ENCODE results near the gene CYRIA. TPM values are rescaled to one million over a fixed set of nuclear protein-coding genes. Genes with fewer than 3 reads are reported as not detected.

The CYRIA gene
- total RNA-seq, 1 experiment from 2014 or later = 2.3 TPM

DNA sequence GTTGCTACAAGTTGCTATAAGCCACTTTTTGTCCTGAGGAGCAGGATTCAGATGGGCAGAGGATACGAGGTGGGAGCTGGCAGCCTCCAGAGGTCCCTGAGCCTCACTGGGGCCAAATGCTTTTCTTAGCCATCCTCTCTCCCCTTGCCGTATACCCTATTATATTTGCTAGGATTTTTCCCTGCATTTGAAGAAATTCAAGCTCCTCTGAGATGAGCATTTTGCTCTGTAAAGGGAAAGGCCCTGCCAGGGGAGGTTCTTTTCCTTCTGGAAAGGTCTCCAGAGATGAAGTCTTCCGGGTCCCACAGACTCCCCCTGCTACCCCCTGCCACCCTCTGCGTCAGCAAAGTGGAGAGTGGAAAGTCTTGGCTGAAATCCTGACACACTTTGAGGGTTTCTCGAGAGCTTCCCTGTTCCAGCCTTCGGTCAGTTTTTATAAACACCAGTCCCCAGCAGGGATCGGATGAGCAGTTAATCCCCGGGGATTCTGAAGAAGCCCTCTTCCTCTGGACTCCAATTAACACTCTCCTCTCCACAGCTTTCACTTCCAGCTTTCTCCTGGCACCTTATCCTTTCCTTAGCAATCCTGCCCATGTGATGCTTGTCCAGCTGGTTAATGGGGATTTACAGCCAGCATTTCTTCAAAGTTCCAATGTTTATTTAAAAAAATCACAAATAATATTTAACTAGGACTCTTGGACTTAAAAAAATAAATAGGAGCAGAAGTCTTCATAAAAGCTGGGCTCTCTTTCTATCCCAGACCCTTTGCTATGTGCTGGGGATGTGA, 13.1 kb downstream of the CYRIA start:
- no peak overlapping the region for H3K4me2 ChIP-seq (ENCODE audit: low read depth, low read length, poor library complexity, severe bottlenecking)
- no peaks in the 10 kb centered on the region for H3K9me2 ChIP-seq (replicated peaks; ENCODE audit: insufficient read depth, low read length)
- no peak overlapping the region for H3K9ac ChIP-seq (ENCODE audit: low read length)
- H3K36me3 ChIP-seq (ENCODE audit: insufficient read depth, low read length) = no peaks in the 10 kb centered on the region
- no peaks in the 10 kb centered on the region for H3K9me3 ChIP-seq (ENCODE audit: low read length)
- no peaks in the 10 kb centered on the region for H4K20me1 ChIP-seq (ENCODE audit: insufficient read depth, low read depth, low read length)
- no peaks in the 10 kb centered on the region for H3K79me2 ChIP-seq (ENCODE audit: low read length)
- no peak overlapping the region for H2AFZ ChIP-seq (ENCODE audit: low read length)
- H3K4me3 ChIP-seq (ENCODE audit: low read length) = no peak overlapping the region
- DNase-seq = no peak
- no peak overlapping the region for H3K27ac ChIP-seq (ENCODE audit: low read length)
- peaks cover 49% of the 10 kb centered on the region for H3K4me1 ChIP-seq (ENCODE audit: low read length)
- no peaks in the 10 kb centered on the region for H3K27me3 ChIP-seq (ENCODE audit: low read length)

- peak overlapping the region; percentile 70; the same call in 1 of the 2 replicates for H2AFZ ChIP-seq (ENCODE audit: low read length)
- H3K27ac ChIP-seq (ENCODE audit: low read length) = no peak overlapping the region
- peak overlapping the region; percentile 45 for H3K9ac ChIP-seq (ENCODE audit: low read length)
- H3K4me2 ChIP-seq (ENCODE audit: low read depth, low read length, poor library complexity, severe bottlenecking) = peak overlapping the region; percentile 45
- no peaks in the 10 kb centered on the region for H4K20me1 ChIP-seq (ENCODE audit: insufficient read depth, low read depth, low read length)
- no peak for DNase-seq
- H3K27me3 ChIP-seq (ENCODE audit: low read length) = no peaks in the 10 kb centered on the region
- no peaks in the 10 kb centered on the region for H3K36me3 ChIP-seq (ENCODE audit: insufficient read depth, low read length)
- no peaks in the 10 kb centered on the region for H3K79me2 ChIP-seq (ENCODE audit: low read length)
- H3K9me2 ChIP-seq (replicated peaks; ENCODE audit: insufficient read depth, low read length) = no peaks in the 10 kb centered on the region
- no peaks in the 10 kb centered on the region for H3K9me3 ChIP-seq (ENCODE audit: low read length)
- peak overlapping the region; percentile 40; the same call in 1 of the 2 replicates for H3K4me3 ChIP-seq (ENCODE audit: low read length)
- peaks cover 30% of the 10 kb centered on the region for H3K4me1 ChIP-seq (ENCODE audit: low read length)
Measured at GRCh38 chr2:16650287-16651249, 15.1 kb downstream of the CYRIA start.

DNA sequence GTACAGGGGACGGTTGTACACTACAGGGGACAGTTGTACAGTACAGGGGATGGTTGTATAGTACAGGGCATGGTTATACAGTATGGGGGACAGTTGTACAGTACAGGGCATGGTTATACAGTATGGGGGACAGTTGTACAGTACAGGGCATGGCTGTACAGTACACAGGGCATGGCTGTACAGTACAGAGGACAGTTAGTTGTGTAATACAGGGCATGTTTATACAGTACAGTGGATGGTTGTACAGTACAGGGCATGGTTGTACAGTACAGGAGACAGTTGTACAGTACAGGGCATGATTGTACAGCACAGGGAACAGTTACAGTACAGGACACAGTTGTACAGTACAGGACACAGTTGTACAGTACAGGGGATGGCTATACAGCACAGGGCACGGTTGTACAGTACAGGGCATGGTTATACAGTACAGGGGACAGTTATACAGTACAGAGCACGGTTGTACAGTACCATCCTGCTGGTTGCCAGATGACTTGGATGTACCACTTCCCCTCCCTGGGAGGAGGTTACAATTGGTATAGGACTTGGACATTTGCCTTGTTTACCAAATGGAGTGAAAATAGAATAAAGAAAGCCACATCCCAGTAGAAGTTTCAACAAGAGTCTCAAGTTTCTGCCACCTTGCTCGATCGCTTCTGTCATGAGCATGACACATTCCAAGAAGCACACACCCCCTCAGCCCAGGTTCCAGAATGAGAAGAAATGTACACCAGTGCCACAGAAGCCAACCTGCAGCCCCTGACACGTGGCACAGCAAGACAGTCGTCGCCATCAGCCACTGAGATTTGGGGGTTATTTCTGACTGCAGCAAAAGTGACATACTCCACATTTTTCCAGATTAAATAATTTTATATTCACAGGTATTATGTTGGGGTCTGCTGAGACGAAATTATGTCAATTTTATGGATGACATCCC, 16.0 kb downstream of the CYRIA start:
- Histone ChIP-seq H2AFZ (ENCODE audit: low read length) (0 out of 2 replicates have a peak overlapping the region, but pooled peaks have one; percentile 70), H3K36me3 (ENCODE audit: insufficient read depth, low read length) (no peaks in the 10 kb centered on the region), H3K9me2 (replicated peaks; ENCODE audit: insufficient read depth, low read length) (no peaks in the 10 kb centered on the region), H3K9me3 (ENCODE audit: low read length) (no peaks in the 10 kb centered on the region), H4K20me1 (ENCODE audit: insufficient read depth, low read depth, low read length) (no peaks in the 10 kb centered on the region), H3K4me2 (ENCODE audit: low read depth, low read length, poor library complexity, severe bottlenecking) (no peak overlapping the region), H3K27me3 (ENCODE audit: low read length) (no peaks in the 10 kb centered on the region), H3K4me1 (ENCODE audit: low read length) (peaks cover 21% of the 10 kb centered on the region), H3K79me2 (ENCODE audit: low read length) (no peaks in the 10 kb centered on the region), H3K4me3 (ENCODE audit: low read length) (no peak overlapping the region), H3K9ac (ENCODE audit: low read length) (no peak overlapping the region), H3K27ac (ENCODE audit: low read length) (no peak overlapping the region)
- DNase-seq = no peak

GRCh38 chr2:16647992-16648617, 17.5 kb downstream of the CYRIA start:
- Histone ChIP-seq H3K9ac (ENCODE audit: low read length) (no peak overlapping the region), H4K20me1 (ENCODE audit: insufficient read depth, low read depth, low read length) (no peaks in the 10 kb centered on the region), H3K4me1 (ENCODE audit: low read length) (peaks cover 9% of the 10 kb centered on the region)

GRCh38 chr2:16645775-16646559, 19.7 kb downstream of the CYRIA start:
- Histone ChIP-seq H3K4me1 (ENCODE audit: low read length) (peaks cover 8% of the 10 kb centered on the region), H3K27ac (ENCODE audit: low read length) (no peak overlapping the region), H3K4me2 (ENCODE audit: low read depth, low read length, poor library complexity, severe bottlenecking) (no peak overlapping the region), H3K79me2 (ENCODE audit: low read length) (no peaks in the 10 kb centered on the region), H3K9me2 (replicated peaks; ENCODE audit: insufficient read depth, low read length) (no peaks in the 10 kb centered on the region), H3K9me3 (ENCODE audit: low read length) (no peaks in the 10 kb centered on the region), H3K27me3 (ENCODE audit: low read length) (no peaks in the 10 kb centered on the region), H3K9ac (ENCODE audit: low read length) (no peak overlapping the region), H4K20me1 (ENCODE audit: insufficient read depth, low read depth, low read length) (no peaks in the 10 kb centered on the region), H3K4me3 (ENCODE audit: low read length) (no peak overlapping the region), H2AFZ (ENCODE audit: low read length) (no peak overlapping the region), H3K36me3 (ENCODE audit: insufficient read depth, low read length) (no peaks in the 10 kb centered on the region)
- DNase-seq = no peak

More at GRCh38 chr2:16647992-16648617, 17.5 kb downstream of the CYRIA start:
- Histone ChIP-seq H3K27me3 (ENCODE audit: low read length) (no peaks in the 10 kb centered on the region), H3K36me3 (ENCODE audit: insufficient read depth, low read length) (no peaks in the 10 kb centered on the region), H3K4me3 (ENCODE audit: low read length) (no peak overlapping the region), H3K27ac (ENCODE audit: low read length) (no peak overlapping the region), H3K9me3 (ENCODE audit: low read length) (no peaks in the 10 kb centered on the region), H3K4me2 (ENCODE audit: low read depth, low read length, poor library complexity, severe bottlenecking) (no peak overlapping the region), H3K79me2 (ENCODE audit: low read length) (no peaks in the 10 kb centered on the region), H2AFZ (ENCODE audit: low read length) (no peak overlapping the region), H3K9me2 (replicated peaks; ENCODE audit: insufficient read depth, low read length) (no peaks in the 10 kb centered on the region)
- DNase-seq = no peak

DNA sequence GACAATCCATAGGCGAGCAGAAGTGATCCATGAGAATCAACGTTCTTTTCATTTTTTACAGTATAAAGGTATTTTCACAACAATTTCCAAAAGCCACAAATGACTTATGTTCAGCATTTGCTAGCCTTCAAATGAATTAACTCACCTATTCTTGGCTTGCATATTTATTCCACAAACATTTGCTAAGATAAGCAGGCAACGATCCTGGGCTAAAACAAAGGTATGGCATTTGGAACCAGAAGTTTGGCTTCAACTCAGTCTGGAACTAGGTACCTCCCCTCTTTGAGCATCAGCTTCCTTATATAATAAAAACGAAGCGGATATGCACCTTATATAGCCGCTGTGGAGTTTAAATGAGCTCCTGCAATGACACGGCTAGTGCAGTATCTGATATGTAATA, 20.5 kb downstream of the CYRIA start:
- H3K27ac ChIP-seq (ENCODE audit: low read length) = no peak overlapping the region
- H3K9ac ChIP-seq (ENCODE audit: low read length) = no peak overlapping the region
- H3K27me3 ChIP-seq (ENCODE audit: low read length) = no peaks in the 10 kb centered on the region
- H3K79me2 ChIP-seq (ENCODE audit: low read length) = no peaks in the 10 kb centered on the region
- no peak overlapping the region for H2AFZ ChIP-seq (ENCODE audit: low read length)
- H4K20me1 ChIP-seq (ENCODE audit: insufficient read depth, low read depth, low read length) = no peaks in the 10 kb centered on the region
- H3K9me2 ChIP-seq (replicated peaks; ENCODE audit: insufficient read depth, low read length) = no peaks in the 10 kb centered on the region
- H3K36me3 ChIP-seq (ENCODE audit: insufficient read depth, low read length) = no peaks in the 10 kb centered on the region
- H3K4me3 ChIP-seq (ENCODE audit: low read length) = no peak overlapping the region
- no peaks in the 10 kb centered on the region; the same call in 1 of the 2 replicates for H3K4me1 ChIP-seq (ENCODE audit: low read length)
- DNase-seq = no peak
- no peak overlapping the region for H3K4me2 ChIP-seq (ENCODE audit: low read depth, low read length, poor library complexity, severe bottlenecking)
- H3K9me3 ChIP-seq (ENCODE audit: low read length) = no peaks in the 10 kb centered on the region

Measured in Karpas-422 (cell line).